Ishikawa (cell line): Measurements from ENCODE around the gene L1CAM.

Experiments used
- CEBPB ChIP-seq: IDR thresholded peaks from 2 replicates; pipeline ENCODE4 v1.6.1; 2012
- CREB1 ChIP-seq: IDR thresholded peaks from 2 replicates; pipeline ENCODE4 v1.6.1; 2012; ENCODE audit warnings: low read depth
- EGR1 ChIP-seq: IDR thresholded peaks from 2 replicates; pipeline ENCODE4 v1.6.1; 2012
- EP300 ChIP-seq: IDR thresholded peaks from 2 replicates; pipeline ENCODE4 v1.6.1; 2012; ENCODE audit warnings: borderline replicate concordance
- FOXM1 ChIP-seq: IDR thresholded peaks from 2 replicates; pipeline ENCODE4 v1.6.1; 2012; ENCODE audit warnings: low read depth, borderline replicate concordance
- NFIC ChIP-seq: IDR thresholded peaks from 2 replicates; pipeline ENCODE4 v1.6.1; 2012
- RAD21 ChIP-seq: IDR thresholded peaks from 2 replicates; pipeline ENCODE4 v1.6.1; 2012; ENCODE audit warnings: low read depth
- TAF1 ChIP-seq: IDR thresholded peaks from 2 replicates; pipeline ENCODE4 v1.6.1; 2012; ENCODE audit warnings: low read depth, mild to moderate bottlenecking
- TCF12 ChIP-seq: IDR thresholded peaks from 2 replicates; pipeline ENCODE4 v1.6.1; 2012; ENCODE audit warnings: low read depth
- TEAD4 ChIP-seq: IDR thresholded peaks from 2 replicates; pipeline ENCODE4 v1.6.1; 2012
- YY1 ChIP-seq: IDR thresholded peaks from 2 replicates; pipeline ENCODE4 v1.6.1; 2012; ENCODE audit warnings: low read depth
- ZBTB7A ChIP-seq: IDR thresholded peaks from 2 replicates; pipeline ENCODE4 v1.6.1; 2012; ENCODE audit warnings: low read depth
- TF ChIP-seq, protein P1 (sequence below): IDR thresholded peaks from 2 replicates; pipeline ENCODE4 v1.6.1; 2012
- TF ChIP-seq, protein P2 (sequence below): IDR thresholded peaks from 2 replicates; pipeline ENCODE4 v1.6.1; 2012
- TF ChIP-seq, protein P3 (sequence below): IDR thresholded peaks from 2 replicates; pipeline ENCODE4 v1.6.1; 2012; ENCODE audit warnings: low read depth, mild to moderate bottlenecking

Gene L1CAM

DNA sequence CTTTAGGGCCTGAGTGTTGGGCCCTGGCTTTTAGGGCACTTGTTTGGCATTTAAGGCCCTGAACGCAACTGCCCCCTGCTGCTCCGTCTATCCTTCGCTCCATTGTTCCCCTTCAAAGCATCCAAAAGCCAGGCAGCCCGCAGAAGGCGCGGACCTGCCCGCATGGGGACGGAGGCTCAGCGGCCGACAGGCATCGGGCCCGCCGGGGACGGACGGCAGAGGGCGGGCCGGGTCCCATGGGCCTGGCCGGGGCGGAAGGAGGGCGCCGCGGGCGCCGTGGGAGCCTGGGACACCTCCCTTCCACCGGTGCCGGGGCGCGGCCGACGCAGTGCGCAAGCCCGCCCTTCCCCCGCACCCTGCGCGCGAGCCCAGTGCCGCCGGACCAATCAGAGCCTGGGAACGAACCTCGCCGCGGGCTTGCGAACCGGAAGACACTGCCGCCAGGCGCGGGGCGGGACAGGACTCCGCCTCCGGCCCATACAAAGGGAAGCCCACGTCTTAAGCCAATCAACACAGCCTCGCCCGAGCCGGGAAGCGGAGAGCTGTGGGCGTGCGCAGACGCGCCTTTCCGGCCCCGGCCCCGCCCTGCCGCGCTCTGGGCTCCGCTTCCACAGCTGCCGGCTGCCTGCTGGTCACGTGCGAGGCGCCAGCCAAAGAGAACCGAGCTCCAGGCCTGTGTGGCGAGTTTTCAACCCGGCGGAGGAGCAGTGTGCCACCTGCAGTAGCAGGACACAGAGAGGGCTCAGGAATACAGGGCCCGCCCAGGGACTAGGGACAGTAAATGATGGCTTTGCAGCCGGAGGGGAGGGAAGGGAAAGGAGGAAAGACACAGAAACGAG is 42.2 kb upstream of the L1CAM start:
- TF ChIP-seq EP300 (peak; percentile 18; the same call in 1 of the 2 replicates), CREB1 (no peak), TAF1 (no peak), TCF12 (peak; percentile 46), RAD21 (peak; percentile 8; the same call in 1 of the 2 replicates), CEBPB (no peak), NFIC (no peak), ZBTB7A (no peak), FOXM1 (no peak), TEAD4 (no peak), EGR1 (no peak), YY1 (no peak)
- TF ChIP-seq, protein P1, sequence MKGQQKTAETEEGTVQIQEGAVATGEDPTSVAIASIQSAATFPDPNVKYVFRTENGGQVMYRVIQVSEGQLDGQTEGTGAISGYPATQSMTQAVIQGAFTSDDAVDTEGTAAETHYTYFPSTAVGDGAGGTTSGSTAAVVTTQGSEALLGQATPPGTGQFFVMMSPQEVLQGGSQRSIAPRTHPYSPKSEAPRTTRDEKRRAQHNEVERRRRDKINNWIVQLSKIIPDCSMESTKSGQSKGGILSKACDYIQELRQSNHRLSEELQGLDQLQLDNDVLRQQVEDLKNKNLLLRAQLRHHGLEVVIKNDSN: peak; percentile 94
- TF ChIP-seq, protein P2, sequence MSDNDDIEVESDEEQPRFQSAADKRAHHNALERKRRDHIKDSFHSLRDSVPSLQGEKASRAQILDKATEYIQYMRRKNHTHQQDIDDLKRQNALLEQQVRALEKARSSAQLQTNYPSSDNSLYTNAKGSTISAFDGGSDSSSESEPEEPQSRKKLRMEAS: peak; percentile 60; the same call in 1 of the 2 replicates
- TF ChIP-seq, protein P3, sequence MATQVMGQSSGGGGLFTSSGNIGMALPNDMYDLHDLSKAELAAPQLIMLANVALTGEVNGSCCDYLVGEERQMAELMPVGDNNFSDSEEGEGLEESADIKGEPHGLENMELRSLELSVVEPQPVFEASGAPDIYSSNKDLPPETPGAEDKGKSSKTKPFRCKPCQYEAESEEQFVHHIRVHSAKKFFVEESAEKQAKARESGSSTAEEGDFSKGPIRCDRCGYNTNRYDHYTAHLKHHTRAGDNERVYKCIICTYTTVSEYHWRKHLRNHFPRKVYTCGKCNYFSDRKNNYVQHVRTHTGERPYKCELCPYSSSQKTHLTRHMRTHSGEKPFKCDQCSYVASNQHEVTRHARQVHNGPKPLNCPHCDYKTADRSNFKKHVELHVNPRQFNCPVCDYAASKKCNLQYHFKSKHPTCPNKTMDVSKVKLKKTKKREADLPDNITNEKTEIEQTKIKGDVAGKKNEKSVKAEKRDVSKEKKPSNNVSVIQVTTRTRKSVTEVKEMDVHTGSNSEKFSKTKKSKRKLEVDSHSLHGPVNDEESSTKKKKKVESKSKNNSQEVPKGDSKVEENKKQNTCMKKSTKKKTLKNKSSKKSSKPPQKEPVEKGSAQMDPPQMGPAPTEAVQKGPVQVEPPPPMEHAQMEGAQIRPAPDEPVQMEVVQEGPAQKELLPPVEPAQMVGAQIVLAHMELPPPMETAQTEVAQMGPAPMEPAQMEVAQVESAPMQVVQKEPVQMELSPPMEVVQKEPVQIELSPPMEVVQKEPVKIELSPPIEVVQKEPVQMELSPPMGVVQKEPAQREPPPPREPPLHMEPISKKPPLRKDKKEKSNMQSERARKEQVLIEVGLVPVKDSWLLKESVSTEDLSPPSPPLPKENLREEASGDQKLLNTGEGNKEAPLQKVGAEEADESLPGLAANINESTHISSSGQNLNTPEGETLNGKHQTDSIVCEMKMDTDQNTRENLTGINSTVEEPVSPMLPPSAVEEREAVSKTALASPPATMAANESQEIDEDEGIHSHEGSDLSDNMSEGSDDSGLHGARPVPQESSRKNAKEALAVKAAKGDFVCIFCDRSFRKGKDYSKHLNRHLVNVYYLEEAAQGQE: no peak

DNA sequence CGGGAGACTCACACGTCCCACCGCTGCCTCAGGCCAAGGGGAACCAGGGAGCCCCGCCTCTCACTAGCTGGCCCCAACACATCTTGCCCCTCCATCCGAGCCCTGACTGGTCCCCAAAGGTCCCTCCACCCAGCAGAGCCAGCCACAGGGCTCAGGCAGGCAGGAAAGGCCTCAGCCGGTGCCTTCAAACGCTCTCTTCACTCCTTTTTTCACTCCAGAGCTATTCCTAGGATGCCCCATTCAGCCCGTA is 41.6 kb upstream of the L1CAM start:
- TF ChIP-seq ZBTB7A: no peak
- no peak for TF ChIP-seq CEBPB
- TF ChIP-seq FOXM1: no peak
- no peak for TF ChIP-seq CREB1
- TF ChIP-seq, protein P3: no peak
- no peak for TF ChIP-seq TAF1
- TF ChIP-seq, protein P2: no peak
- TF ChIP-seq, protein P1: no peak
- TF ChIP-seq YY1: no peak
- no peak for TF ChIP-seq EP300
- TF ChIP-seq TEAD4: no peak
- TF ChIP-seq EGR1: no peak
- no peak for TF ChIP-seq TCF12

DNA sequence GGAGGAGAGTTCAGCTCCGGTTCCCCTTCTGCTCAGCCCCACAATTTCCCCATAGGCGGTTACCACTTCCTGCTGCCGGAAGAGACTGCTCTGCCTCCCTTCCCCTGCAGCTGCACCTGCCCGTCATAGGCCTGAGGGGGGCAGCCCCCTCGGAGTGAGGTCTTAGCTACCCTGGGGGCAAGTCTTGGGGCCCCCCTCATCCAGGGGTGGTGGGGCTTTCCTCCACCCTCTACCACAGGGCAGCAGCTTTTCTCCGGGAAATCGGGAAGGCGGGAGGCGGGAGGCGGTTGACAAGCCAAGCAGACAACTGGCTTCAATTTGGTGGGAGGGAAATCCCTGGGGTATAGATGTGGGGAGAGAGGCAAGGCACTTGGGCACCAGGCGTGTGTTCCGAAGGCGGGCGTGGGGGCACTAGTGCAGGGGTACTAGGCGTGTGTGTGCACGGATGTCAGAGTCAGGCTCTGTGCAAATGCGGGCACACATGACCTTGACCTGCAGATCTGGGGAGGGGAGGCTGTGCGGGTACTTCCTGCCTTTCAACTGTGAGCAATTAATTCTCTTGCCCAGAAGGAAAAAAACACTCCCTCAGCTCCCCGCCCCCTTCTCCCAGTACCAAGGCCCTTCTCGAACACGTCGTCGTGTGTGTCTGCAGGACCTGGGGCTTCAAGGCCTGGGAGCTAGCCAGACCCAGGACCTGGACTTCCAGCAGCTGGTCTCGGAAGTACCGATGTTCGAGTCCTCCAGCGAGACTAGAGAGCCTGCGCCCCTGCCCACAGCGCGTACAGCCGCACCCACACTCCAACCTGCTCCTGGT is 41.1 kb upstream of the L1CAM start:
- TF ChIP-seq EGR1 (no peak), ZBTB7A (no peak), FOXM1 (no peak), RAD21 (no peak), CREB1 (no peak), NFIC (no peak), YY1 (no peak), EP300 (no peak), CEBPB (no peak), TCF12 (no peak), TEAD4 (no peak), TAF1 (no peak)
- TF ChIP-seq, protein P2: no peak
- TF ChIP-seq, protein P3: no peak
- TF ChIP-seq, protein P1: no peak
